Bronchial epithelial cell (primary cell): ENCODE data around the gene UBE2E3. TPM values are rescaled to one million over a fixed set of nuclear protein-coding genes. Genes with fewer than 3 reads are reported as not detected.
"Not testable (repeated sequence)": the region's sequence is repeated elsewhere in the genome, so short reads cannot be mapped to it uniquely, and the experiment has no call there.

Source experiments
- DNase-seq: peaks from one replicate; pipeline ENCODE4 v3.0.0-alpha.2; 2010; ENCODE audit warnings: low read depth
- FAIRE-seq: peaks from 2 replicates; lab custom pipeline; 2011; peaks lifted over from hg19 to GRCh38; lab: Jason Lieb, UNC
- H3K27me3 ChIP-seq: 2 replicates; pipeline ENCODE4 v1.5.1; 2011; ENCODE audit warnings: low read length; ENCODE audit not compliant: control insufficient read depth, insufficient read depth
- H3K36me3 ChIP-seq: 2 replicates; pipeline ENCODE4 v1.5.1; 2011; ENCODE audit warnings: low read length; ENCODE audit not compliant: control insufficient read depth, insufficient read depth
- H3K4me3 ChIP-seq: 2 replicates; pipeline ENCODE4 v1.5.1; 2011; ENCODE audit warnings: mild to moderate bottlenecking, low read depth, low read length, control low read depth
- CTCF ChIP-seq: IDR thresholded peaks from 2 replicates; pipeline ENCODE4 v1.5.1; 2011; ENCODE audit warnings: mild to moderate bottlenecking, moderate library complexity, low read length, control low read depth, inconsistent platforms; ENCODE audit not compliant: insufficient read depth, severe bottlenecking
- total RNA-seq: library from RNA; depleted of rRNA; stranded (reverse); fragments of >200 nt; gene quantifications from 2 replicates; pipeline ENCODE4 v1.2.1, GENCODE V29; 2014

Gene UBE2E3
- total RNA-seq, 1 donor from 2014 or later = 27.4 TPM

- TF ChIP-seq CTCF = no peak
- peak; percentile 77 for DNase-seq
Measured at GRCh38 chr2:181037922-181038321, 57.5 kb downstream of the UBE2E3 start.

GRCh38 chr2:181038796-181039195 is 58.4 kb downstream of the UBE2E3 start:
- Histone ChIP-seq H3K27me3 (no peaks in the 10 kb centered on the region), H3K4me3 (no peak overlapping the region), H3K36me3 (no peaks in the 10 kb centered on the region)
- peak; percentile 8 for DNase-seq
- FAIRE-seq = no peak
- no peak for TF ChIP-seq CTCF

More at GRCh38 chr2:181037922-181038321, 57.5 kb downstream of the UBE2E3 start:
- no peaks in the 10 kb centered on the region for H3K27me3 ChIP-seq
- H3K4me3 ChIP-seq = no peak overlapping the region
- no peak for FAIRE-seq
- H3K36me3 ChIP-seq = no peaks in the 10 kb centered on the region

- not testable (repeated sequence) for H3K4me3 ChIP-seq, H3K36me3 ChIP-seq, DNase-seq, FAIRE-seq, H3K27me3 ChIP-seq
Measured at GRCh38 chr2:181040839-181041238, 60.4 kb downstream of the UBE2E3 start.

- TF ChIP-seq CTCF = no peak
- no peaks in the 10 kb centered on the region for H3K36me3 ChIP-seq
- FAIRE-seq (no peak), DNase-seq (no peak)
- H3K27me3 ChIP-seq = no peaks in the 10 kb centered on the region
- H3K4me3 ChIP-seq = no peak overlapping the region
Measured at GRCh38 chr2:181041661-181042060, 61.3 kb downstream of the UBE2E3 start.

- Histone ChIP-seq H3K36me3 (no peaks in the 10 kb centered on the region), H3K4me3 (no peak overlapping the region), H3K27me3 (no peaks in the 10 kb centered on the region)
- no peak for TF ChIP-seq CTCF
- no peak for FAIRE-seq
- no peak for DNase-seq
Measured at GRCh38 chr2:181042706-181043105, 62.3 kb downstream of the UBE2E3 start.

GRCh38 chr2:181046833-181047232 is 66.4 kb downstream of the UBE2E3 start:
- H3K36me3 ChIP-seq = no peaks in the 10 kb centered on the region
- H3K27me3 ChIP-seq = no peaks in the 10 kb centered on the region
- no peak for DNase-seq
- no peak overlapping the region for H3K4me3 ChIP-seq
- no peak for FAIRE-seq
- no peak for TF ChIP-seq CTCF
